SJSA1 (cell line): ENCODE results near the gene CD14. TPM values are rescaled to one million over a fixed set of nuclear protein-coding genes. Genes with fewer than 3 reads are reported as not detected.
A peak's percentile ranks its signal among the peaks of the same experiment; 100 is the strongest.
"Not testable (repeated sequence)": the region's sequence is repeated elsewhere in the genome, so short reads cannot be mapped to it uniquely, and the experiment has no call there.

Source experiments
- DNase-seq, 2 experiments: peaks; one replicate each; pipeline ENCODE4 v3.0.0-alpha.2; 2015 to 2020; ENCODE audit warnings: low spot score in 2 of 2, low read depth in 1 of 2
- H3K27ac ChIP-seq: fragments of 250-450 bp; sonication (Bioruptor Pico); 2 replicates; pipeline ENCODE4 v1.5.1; 2020; ENCODE audit warnings: mild to moderate bottlenecking, moderate library complexity
- H3K27me3 ChIP-seq: fragments of 250-450 bp; sonication (Bioruptor Pico); replicated peaks from 2 replicates; pipeline ENCODE4 v1.5.1; 2020; ENCODE audit warnings: mild to moderate bottlenecking, moderate library complexity
- H3K36me3 ChIP-seq: fragments of 250-450 bp; sonication (Bioruptor Pico); 2 replicates; pipeline ENCODE4 v1.5.1; 2020; ENCODE audit warnings: mild to moderate bottlenecking
- H3K4me1 ChIP-seq: fragments of 250-450 bp; sonication (Bioruptor Pico); replicated peaks from 2 replicates; pipeline ENCODE4 v1.6.1; 2021; ENCODE audit warnings: mild to moderate bottlenecking
- H3K4me3 ChIP-seq: fragments of 250-450 bp; sonication (Bioruptor Pico); 2 replicates; pipeline ENCODE4 v1.5.1; 2020; ENCODE audit warnings: mild to moderate bottlenecking
- H3K9me3 ChIP-seq: fragments of 250-450 bp; sonication (Bioruptor Pico); replicated peaks from 2 replicates; pipeline ENCODE4 v1.5.1; 2020; ENCODE audit warnings: mild to moderate bottlenecking
- total RNA-seq: library from RNA; depleted of rRNA; stranded (reverse); fragments of >200 nt; shearing (Covaris generic); gene quantifications from 2 replicates; pipeline ENCODE4 v1.2.3, GENCODE V29; 2014

CD14 gene
- total RNA-seq, 1 experiment from 2014 or later, result 10.3 TPM

DNA sequence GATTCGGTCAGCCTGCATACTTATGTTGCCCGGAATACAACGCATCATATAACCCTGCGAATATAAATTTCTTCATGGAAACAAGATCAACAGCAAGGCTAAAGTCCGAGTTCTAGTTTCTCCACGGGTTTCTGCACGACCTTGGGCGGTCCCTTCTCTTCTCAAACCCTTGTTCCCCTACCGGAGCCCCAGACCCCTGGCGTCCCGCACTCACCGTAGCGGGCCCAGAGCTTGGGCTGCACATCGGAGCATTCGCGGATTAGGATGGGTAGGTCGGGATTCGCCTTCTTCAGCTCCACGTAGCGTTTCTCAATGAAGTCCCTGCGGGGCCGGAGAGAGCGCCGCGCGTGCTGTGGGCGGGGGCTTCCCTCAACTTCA is 14.1 kb upstream of the CD14 start:
- peaks cover 81% of the 10 kb centered on the region for H3K36me3 ChIP-seq
- H3K4me3 ChIP-seq, result peak overlapping the region; percentile 63
- 0 out of 2 replicates have a peak overlapping the region, but pooled peaks have one; percentile 0 for H3K27ac ChIP-seq
- DNase-seq, result no peak
- H3K27me3 ChIP-seq, result no peaks in the 10 kb centered on the region
- H3K9me3 ChIP-seq, result no peaks in the 10 kb centered on the region
- H3K4me1 ChIP-seq, result peaks cover 12% of the 10 kb centered on the region

DNA sequence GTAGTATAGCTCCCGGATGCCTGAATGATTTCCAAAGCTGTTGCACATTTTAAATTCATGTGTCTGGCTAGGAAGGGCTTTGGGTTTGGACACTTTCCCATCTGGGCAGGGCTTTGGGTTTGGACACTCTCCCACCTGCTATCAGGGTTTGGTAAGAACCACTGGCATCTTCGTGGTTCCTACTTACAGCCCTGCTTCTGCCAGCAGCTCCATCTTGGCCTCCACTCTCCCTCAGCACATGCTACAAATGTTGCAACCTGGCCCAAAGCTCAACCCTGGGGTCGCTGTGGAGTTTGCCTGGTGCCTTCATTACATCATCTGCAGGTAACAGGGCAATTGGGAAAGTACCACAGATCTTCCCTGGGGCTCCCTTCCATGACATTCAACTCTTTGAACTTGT is 9.7 kb upstream of the CD14 start:
- H3K36me3 ChIP-seq, result peaks cover 62% of the 10 kb centered on the region
- H3K9me3 ChIP-seq, result no peaks in the 10 kb centered on the region
- H3K4me3 ChIP-seq, result no peak overlapping the region
- DNase-seq, result no peak
- H3K27me3 ChIP-seq, result no peaks in the 10 kb centered on the region
- H3K27ac ChIP-seq, result no peak overlapping the region
- peaks cover 21% of the 10 kb centered on the region for H3K4me1 ChIP-seq

DNA sequence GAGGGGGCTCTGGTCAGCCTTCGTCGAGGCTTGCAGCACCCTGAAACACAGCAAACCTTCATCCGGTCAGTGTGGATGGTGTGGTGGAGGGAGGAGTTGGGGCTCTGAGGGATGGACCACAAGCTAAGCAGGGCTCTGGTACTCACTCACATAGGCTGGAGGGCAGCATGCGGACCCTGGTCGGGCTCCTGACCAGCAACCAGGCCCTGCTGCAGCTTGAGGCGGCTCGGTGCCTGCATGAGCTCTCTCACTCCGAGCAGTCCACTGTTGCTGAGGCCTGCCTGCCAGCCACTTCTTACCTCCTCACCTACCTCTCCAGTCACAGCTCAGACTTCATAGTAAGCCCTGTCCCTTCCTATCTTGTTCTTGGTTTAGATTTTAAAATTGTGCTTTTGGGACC is 8.7 kb upstream of the CD14 start:
- no peak overlapping the region for H3K4me3 ChIP-seq
- no peaks in the 10 kb centered on the region for H3K27me3 ChIP-seq
- H3K4me1 ChIP-seq, result peaks cover 20% of the 10 kb centered on the region
- no peaks in the 10 kb centered on the region for H3K9me3 ChIP-seq
- H3K36me3 ChIP-seq, result peaks cover 55% of the 10 kb centered on the region
- no peak overlapping the region for H3K27ac ChIP-seq
- no peak for DNase-seq

DNA sequence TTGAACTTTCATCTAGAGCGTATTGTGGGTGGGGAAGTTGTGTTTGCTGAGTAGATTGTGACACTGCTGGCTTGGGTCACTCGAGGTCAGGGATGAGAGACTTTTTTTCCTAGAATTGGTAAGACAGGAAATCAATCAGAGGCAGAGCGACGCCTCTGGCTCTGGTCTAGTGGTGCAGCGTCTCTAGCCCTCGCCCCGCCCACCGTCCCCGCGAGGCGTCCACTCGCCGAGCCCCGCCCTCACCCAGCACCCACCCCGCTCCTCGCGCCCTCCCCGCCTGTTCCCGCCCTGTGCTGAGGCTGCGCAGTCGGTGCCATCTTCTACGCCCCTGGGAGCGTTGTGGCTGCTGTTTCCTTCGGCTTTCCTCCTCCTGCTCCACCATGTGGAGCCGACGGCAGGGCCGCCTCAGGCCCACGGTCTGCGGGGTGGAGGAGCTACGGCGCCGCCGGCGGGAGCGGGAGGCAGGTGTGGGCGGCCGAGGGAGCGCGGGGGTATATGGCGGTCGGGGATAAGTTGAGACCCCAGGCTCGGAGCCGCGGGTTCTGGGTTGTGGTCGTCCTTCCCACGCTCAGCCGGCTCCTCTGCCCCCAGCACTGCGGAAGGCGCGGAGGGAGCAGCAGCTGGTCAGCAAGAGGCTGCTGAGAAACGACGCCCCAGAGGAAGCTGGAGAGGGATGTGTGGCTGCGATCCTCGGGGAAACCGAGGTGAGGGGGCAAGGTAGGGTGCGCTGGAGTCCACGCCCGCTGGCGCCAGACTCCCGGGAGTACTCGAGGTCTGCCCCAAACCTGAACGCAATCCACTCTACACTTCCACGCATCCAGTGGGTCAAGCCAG is 6.4 kb upstream of the CD14 start, which contains the start of gene TMCO6:
TMCO6 (plus strand) TSS at position 304 of the 834 bp plus-strand sequence; CDS start at position 381, 77 bp downstream.
- Histone ChIP-seq H3K27me3 (no peaks in the 10 kb centered on the region), H3K27ac (peak within 1 kb of the TSS; percentile 28), H3K36me3 (peaks cover 33% of the 10 kb centered on the region), H3K4me3 (peak within 1 kb of the TSS; percentile 67), H3K9me3 (no peaks in the 10 kb centered on the region), H3K4me1 (peaks cover 13% of the 10 kb centered on the region)
- DNase-seq, result peak; percentile 84 to 99

DNA sequence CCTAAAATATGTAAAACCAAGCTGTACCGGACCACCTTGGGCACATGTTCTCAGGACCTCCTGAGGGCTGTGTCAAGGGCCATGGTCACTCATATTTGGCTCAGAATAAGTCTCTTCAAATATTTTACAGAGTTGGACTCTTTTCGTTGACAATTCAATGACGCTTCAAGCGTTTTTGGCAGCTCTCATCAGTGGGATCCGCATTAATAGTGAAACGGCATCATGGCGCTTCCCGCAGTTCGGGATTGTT is 5.8 kb upstream of the CD14 start:
- DNase-seq, H3K27me3 ChIP-seq, H3K9me3 ChIP-seq: not testable (repeated sequence)
- Histone ChIP-seq H3K36me3 (peaks cover 28% of the 10 kb centered on the region), H3K27ac (peak overlapping the region; percentile 13), H3K4me3 (peak overlapping the region; percentile 67), H3K4me1 (peaks cover 13% of the 10 kb centered on the region)

DNA sequence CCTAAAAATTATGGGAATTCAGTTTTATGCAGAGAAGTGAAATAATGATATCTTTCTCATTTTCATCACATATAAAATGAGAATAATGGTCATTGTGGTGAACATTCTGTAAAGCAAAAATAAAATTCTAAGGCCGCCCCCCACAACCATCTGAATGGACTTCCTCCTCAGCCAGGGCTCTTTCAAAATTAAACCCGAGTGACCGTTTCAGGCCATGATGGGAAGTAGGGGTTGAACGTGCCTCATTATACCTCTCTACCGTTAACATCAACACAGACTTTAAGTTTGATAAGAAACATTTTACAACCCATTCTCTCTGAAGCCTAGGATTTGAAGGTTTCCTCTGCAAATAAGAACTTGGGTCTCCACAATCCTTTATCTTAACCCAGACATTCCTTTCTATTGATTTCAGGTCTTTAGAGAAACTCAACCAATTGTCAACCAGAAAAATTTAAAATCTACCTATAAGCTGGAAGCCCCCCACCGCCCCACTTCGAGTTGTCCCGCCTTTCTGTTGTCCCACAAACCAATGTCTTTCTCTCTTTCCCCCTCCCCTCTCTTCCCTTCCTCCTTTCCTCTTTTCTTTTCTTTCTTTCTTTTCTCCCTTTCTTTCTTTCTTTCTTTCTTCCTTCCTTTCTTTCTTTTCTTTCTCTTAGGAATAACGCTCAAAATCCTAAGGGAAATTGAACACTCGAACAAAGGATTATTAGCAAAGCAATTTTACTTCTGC is 4.6 kb upstream of the CD14 start:
- H3K4me1 ChIP-seq, result peaks cover 23% of the 10 kb centered on the region

DNA sequence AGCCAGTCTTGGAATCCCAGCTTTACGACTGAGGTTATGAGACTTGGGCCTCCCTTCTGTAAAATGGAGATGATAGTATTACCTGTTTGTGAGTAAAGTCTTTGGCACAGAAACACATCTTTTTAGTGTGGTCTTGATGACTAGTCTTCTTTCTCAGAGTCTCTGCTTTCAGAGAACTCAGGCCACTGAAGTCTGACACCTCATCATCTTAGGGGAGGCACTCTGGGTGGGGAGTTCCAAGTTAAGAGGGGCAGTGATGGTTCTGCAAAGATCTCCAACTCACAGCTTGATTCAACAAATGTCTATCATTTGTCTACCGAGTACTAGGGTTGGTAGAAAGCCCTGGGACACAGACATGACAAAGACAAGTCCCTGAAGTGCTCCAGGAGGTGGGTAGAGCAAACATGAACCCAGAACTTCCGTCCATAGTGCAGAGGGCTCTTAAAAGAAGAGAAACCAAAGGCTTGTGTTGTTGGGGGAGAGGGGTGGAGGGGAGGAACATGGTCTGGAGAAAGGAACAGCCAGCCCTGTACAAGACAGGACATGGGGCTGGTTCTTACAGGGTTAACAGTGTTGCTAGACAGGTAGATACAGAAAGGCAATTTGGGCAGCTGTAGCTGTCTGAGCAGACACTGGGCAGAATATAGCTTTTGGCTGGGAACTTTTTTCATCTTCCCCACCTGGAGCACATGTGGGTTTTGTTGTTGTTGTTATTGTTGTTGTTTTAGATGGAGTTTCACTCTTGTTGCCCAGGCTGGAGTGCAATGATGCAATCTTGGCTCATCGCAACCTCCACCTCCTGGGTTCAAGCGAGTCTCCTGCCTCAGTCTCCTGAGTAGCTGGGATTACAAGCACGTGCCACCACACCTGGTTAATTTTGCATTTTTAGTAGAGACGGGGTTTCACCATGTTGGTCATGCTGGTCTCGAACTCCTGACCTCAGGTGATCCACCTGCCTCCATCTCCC is 2.6 kb upstream of the CD14 start:
- Histone ChIP-seq H3K27me3 (no peaks in the 10 kb centered on the region), H3K27ac (no peak overlapping the region), H3K4me1 (peaks cover 25% of the 10 kb centered on the region), H3K36me3 (peaks cover 2% of the 10 kb centered on the region), H3K4me3 (no peak overlapping the region), H3K9me3 (no peaks in the 10 kb centered on the region)
- DNase-seq, result no peak

More for the DNA sequence above, 4.6 kb upstream of the CD14 start:
- DNase-seq, result no peak
- no peaks in the 10 kb centered on the region for H3K27me3 ChIP-seq
- peaks cover 15% of the 10 kb centered on the region for H3K36me3 ChIP-seq
- no peak overlapping the region for H3K4me3 ChIP-seq
- H3K9me3 ChIP-seq, result no peaks in the 10 kb centered on the region
- H3K27ac ChIP-seq, result no peak overlapping the region

DNA sequence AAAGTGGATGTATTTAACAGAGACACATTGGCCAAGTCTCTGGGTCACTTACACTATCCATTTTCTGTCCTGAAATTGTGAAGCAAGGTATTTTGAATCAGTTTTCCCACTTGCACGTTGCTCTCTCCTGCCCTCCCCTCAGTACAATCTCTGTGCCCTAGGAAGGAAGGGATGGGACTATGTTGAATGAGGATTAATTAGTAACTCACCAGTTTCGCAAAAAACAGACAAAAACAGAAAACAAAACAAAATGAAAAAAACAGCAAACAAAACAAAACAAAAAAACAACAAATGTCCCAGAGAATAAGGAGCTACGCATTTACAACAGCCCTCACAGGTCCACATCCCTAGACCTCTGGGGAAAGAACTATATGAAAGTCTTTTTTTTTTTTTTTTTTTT is 1.1 kb upstream of the CD14 start:
- H3K36me3 ChIP-seq, result no peaks in the 10 kb centered on the region
- no peak overlapping the region for H3K4me3 ChIP-seq
- H3K27me3 ChIP-seq, result no peaks in the 10 kb centered on the region
- no peak overlapping the region for H3K27ac ChIP-seq
- DNase-seq, result no peak
- peaks cover 18% of the 10 kb centered on the region for H3K4me1 ChIP-seq
- no peaks in the 10 kb centered on the region for H3K9me3 ChIP-seq

DNA sequence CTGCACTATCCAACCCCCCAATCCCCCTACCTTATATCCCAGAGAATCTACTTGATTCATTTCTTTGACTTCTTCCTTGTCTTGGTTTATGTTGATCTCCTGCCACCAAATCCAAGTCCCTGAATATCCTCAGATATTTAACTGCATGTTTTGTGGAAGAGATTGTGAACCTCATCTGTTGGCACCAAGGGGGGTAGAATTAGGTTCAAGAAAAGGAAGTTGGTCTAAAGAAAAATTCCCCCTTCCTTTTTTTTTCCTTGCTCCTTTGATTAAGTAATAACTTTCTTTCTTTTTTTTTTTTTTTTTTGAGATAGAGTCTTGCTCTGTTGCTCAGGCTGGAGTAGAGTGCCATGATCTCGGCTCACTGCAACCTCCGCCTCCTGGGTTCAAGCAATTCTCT is 526 bp upstream of the CD14 start:
- Histone ChIP-seq H3K36me3 (no peaks in the 10 kb centered on the region), H3K4me3 (no peak overlapping the region), H3K4me1 (peaks cover 17% of the 10 kb centered on the region), H3K27me3 (no peaks in the 10 kb centered on the region), H3K9me3 (no peaks in the 10 kb centered on the region), H3K27ac (no peak overlapping the region)
- DNase-seq, result no peak

DNA sequence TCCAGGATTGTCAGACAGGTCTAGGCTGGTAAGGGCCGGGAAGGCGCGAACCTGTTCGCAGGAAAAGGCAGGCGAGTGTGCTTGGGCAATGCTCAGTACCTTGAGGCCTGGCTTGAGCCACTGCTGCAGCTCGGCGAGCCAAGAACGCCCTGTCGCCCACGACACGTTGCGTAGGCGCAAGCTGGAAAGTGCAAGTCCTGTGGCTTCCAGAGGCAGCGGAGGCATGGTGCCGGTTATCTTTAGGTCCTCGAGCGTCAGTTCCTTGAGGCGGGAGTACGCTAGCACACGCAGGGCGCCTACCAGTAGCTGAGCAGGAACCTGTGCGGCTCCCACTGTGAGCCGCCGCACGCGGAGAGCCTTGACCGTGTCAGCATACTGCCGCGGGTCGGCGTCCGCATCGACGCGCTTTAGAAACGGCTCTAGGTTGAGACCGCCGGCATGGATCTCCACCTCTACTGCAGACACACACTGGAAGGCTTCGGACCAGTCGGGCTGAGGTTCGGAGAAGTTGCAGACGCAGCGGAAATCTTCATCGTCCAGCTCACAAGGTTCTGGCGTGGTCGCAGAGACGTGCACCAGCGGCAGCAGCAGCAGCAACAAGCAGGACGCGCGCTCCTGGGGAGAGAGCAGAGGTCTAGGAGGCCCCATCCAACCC is 482 bp downstream of the CD14 start:
- H3K4me1 ChIP-seq, result peaks cover 20% of the 10 kb centered on the region
- no peaks in the 10 kb centered on the region for H3K27me3 ChIP-seq
- H3K27ac ChIP-seq, result no peak overlapping the region
- no peaks in the 10 kb centered on the region for H3K9me3 ChIP-seq
- peak overlapping the region; percentile 20 for H3K4me3 ChIP-seq
- no peak for DNase-seq
- H3K36me3 ChIP-seq, result no peaks in the 10 kb centered on the region

DNA sequence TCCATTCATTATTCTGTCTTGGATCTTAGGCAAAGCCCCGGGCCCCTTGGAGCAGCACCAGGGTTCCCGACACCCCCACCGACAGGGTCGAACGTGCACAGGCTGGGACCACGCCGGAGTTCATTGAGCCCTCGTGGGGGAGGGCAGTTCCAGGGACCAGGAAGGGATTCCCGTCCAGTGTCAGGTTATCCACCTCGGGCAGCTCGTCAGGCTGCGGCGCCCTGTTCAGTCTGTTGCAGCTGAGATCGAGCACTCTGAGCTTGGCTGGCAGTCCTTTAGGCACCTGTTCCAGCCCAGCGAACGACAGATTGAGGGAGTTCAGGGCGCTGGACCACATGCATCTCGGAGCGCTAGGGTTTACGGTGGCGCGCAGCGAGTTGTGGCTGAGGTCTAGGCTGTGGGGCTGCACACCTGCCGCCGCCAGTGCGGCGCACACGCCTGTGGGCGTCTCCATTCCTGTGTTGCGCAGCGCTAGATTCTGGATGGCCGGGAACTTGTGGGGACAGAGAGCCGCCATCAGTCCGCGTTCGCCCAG is 1.1 kb downstream of the CD14 start:
- Histone ChIP-seq H3K4me1 (peaks cover 20% of the 10 kb centered on the region), H3K36me3 (no peaks in the 10 kb centered on the region), H3K27ac (no peak overlapping the region), H3K9me3 (0 out of 2 replicates have a peak, but pooled peaks cover 2% of the 10 kb centered on the region), H3K4me3 (no peak overlapping the region), H3K27me3 (no peaks in the 10 kb centered on the region)
- no peak for DNase-seq

DNA sequence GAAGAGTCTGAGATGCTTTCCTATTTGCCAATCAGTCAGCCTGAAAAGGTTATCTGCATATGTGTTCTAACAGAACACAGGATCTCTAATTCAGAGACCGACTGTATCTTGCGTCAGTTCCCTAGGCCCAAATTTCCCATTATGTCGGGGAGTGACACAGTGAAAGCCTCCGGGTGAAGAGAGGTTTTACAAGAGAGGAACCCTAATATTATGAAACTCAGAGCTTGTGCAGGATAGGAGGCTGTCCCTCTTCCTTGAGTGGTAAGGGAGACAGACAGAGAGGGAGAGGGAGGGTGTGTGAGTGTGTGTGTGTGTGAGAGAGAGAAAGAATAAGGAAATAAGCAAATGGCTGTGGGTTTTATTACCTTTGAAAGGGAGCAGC is 1.9 kb downstream of the CD14 start:
- no peak overlapping the region for H3K27ac ChIP-seq
- no peaks in the 10 kb centered on the region for H3K27me3 ChIP-seq
- no peaks in the 10 kb centered on the region for H3K36me3 ChIP-seq
- no peak overlapping the region for H3K4me3 ChIP-seq
- H3K4me1 ChIP-seq, result peaks cover 20% of the 10 kb centered on the region
- no peak for DNase-seq
- H3K9me3 ChIP-seq, result 0 out of 2 replicates have a peak, but pooled peaks cover 2% of the 10 kb centered on the region
